HCT116 (cell line): ENCODE measurements around the gene ERC1. TPM values are rescaled to one million over a fixed set of nuclear protein-coding genes. Genes with fewer than 3 reads are reported as not detected.

ENCODE experiments used
- ATAC-seq: fragments of 200-7000 bp; cut with Tn5 transposase; 2 replicates; pipeline ENCODE4 v1.9.1; 2020; ENCODE audit warnings: mild to moderate bottlenecking, moderate library complexity
- BruUV-seq: library from RNA; stranded (reverse); fragments of 400-500 nt; replicated peaks from 2 replicates; lab custom pipeline; 2021; lab: Mats Ljungman, UMichigan
- CTCF ChIA-PET: fragments of 300-600 bp; sonication (Branson Sonifier 250); formaldehyde crosslinking; loops from one replicate; lab custom pipeline; 2021; ENCODE audit warnings: antibody characterized with exemption; lab: Charles Lee
- POLR2A ChIA-PET: fragments of 300-600, 350-600 bp; sonication (Branson Sonifier 250); formaldehyde crosslinking; loops from one replicate; lab custom pipeline; 2021; ENCODE audit warnings: antibody characterized with exemption; lab: Charles Lee
- RAD21 ChIA-PET, 2 experiments: fragments of 300-600 bp; sonication (Branson Sonifier 250); formaldehyde crosslinking; loops; one replicate each; lab custom pipeline; 2023; ENCODE audit warnings: low total read pairs in 2 of 2; ENCODE audit not compliant: uncharacterized antibody in 2 of 2, unreplicated experiment in 2 of 2, low non-redundant PET in 1 of 2; lab: Charles Lee
- DNase-seq: peaks from one replicate; pipeline ENCODE4 v3.0.0-alpha.2; 2010; ENCODE audit warnings: low read depth, low spot score
- H2AFZ ChIP-seq: fragments of 200-600 bp; shearing (Covaris generic), sonication (generic); 2 replicates; pipeline ENCODE4 v1.6.1; 2017; ENCODE audit warnings: low read depth, mixed run types, mixed read lengths, antibody characterized with exemption, low read length; ENCODE audit not compliant: poor library complexity, severe bottlenecking
- H3K27ac ChIP-seq: 2 replicates; pipeline ENCODE4 v1.5.1; 2012; ENCODE audit warnings: low read depth, low read length
- H3K27me3 ChIP-seq: fragments of 200-600 bp; sonication (generic); 2 replicates; pipeline ENCODE4 v1.6.1; 2016; ENCODE audit warnings: mixed run types, low read length, mixed read lengths; ENCODE audit not compliant: insufficient read depth
- H3K36me3 ChIP-seq, 2 experiments: fragments of 200-500 bp in 1 of 2; fragments of 200-600 bp in 1 of 2; sonication (Bioruptor generic) in 1 of 2; sonication (generic) in 1 of 2; 2 replicates each; pipeline versions ENCODE4 v1.5.1 to v1.6.1; 2014 to 2016; ENCODE audit warnings: low read length in 2 of 2, inconsistent platforms in 1 of 2, mixed read lengths in 1 of 2, mixed run types in 1 of 2; ENCODE audit not compliant: insufficient read depth in 2 of 2, control insufficient read depth in 1 of 2
- H3K4me1 ChIP-seq, 2 experiments: fragments of 200-600 bp in 1 of 2; sonication (generic) in 1 of 2; 2 replicates each; pipeline versions ENCODE4 v1.5.1 to v1.6.1; 2012 to 2017; ENCODE audit warnings: low read length in 2 of 2, inconsistent platforms in 1 of 2, mild to moderate bottlenecking in 1 of 2, mixed read lengths in 1 of 2, mixed run types in 1 of 2, moderate library complexity in 1 of 2; ENCODE audit not compliant: insufficient read depth in 2 of 2, control insufficient read depth in 1 of 2
- H3K4me2 ChIP-seq: fragments of 200-600 bp; sonication (generic); 2 replicates; pipeline ENCODE4 v1.6.1; 2017; ENCODE audit warnings: mixed run types, low read length, mixed read lengths
- H3K4me3 ChIP-seq, 2 experiments: fragments of 200-600 bp in 1 of 2; sonication (generic) in 1 of 2; replicated peaks in 1 of 2; 2 replicates each; pipeline ENCODE4 v1.5.1; 2011 to 2016; ENCODE audit warnings: low read length in 2 of 2, control low read depth in 1 of 2, low read depth in 1 of 2, mild to moderate bottlenecking in 1 of 2, mixed read lengths in 1 of 2, mixed run types in 1 of 2
- H3K79me2 ChIP-seq: fragments of 200-600 bp; sonication (generic); 2 replicates; pipeline ENCODE4 v1.6.1; 2017; ENCODE audit warnings: mild to moderate bottlenecking, mixed run types, low read length, moderate library complexity, mixed read lengths; ENCODE audit not compliant: insufficient read depth
- H3K9ac ChIP-seq: fragments of 200-600 bp; sonication (generic); 2 replicates; pipeline ENCODE4 v1.6.1; 2016; ENCODE audit warnings: low read length, mixed read lengths
- H3K9me2 ChIP-seq: fragments of 200-600 bp; sonication (generic), shearing (Covaris generic); 2 replicates; pipeline ENCODE4 v1.6.1; 2017; ENCODE audit warnings: mixed run types, mild to moderate bottlenecking, moderate library complexity; ENCODE audit not compliant: insufficient read depth
- H3K9me3 ChIP-seq, 2 experiments: fragments of 200-500 bp in 1 of 2; fragments of 200-600 bp in 1 of 2; sonication (Bioruptor generic) in 1 of 2; sonication (generic) in 1 of 2; 2 replicates each; pipeline ENCODE4 v1.6.1; 2014 to 2017; ENCODE audit warnings: low read length in 2 of 2, mixed read lengths in 2 of 2, inconsistent platforms in 1 of 2, low read depth in 1 of 2, mild to moderate bottlenecking in 1 of 2, mixed run types in 1 of 2, moderate library complexity in 1 of 2; ENCODE audit not compliant: control insufficient read depth in 1 of 2, insufficient read depth in 1 of 2
- H4K20me1 ChIP-seq: fragments of 200-600 bp; sonication (generic), shearing (Covaris generic); 2 replicates; pipeline ENCODE4 v1.6.1; 2017; ENCODE audit warnings: mixed run types, mild to moderate bottlenecking, moderate library complexity; ENCODE audit not compliant: insufficient read depth
- CBX3 ChIP-seq: IDR thresholded peaks from 2 replicates; pipeline ENCODE4 v1.6.1; 2012; ENCODE audit warnings: low read depth
- CTCF ChIP-seq, 3 experiments: fragments of 200-600 bp in 1 of 3; sonication (generic) in 1 of 3; IDR thresholded peaks in 2 of 3; conservative IDR thresholded peaks in 1 of 3; 2 replicates each; pipeline ENCODE4 v1.5.1; 2012 to 2017; ENCODE audit warnings: low read depth in 2 of 3, low read length in 2 of 3, antibody characterized with exemption in 1 of 3, borderline replicate concordance in 1 of 3, control low read depth in 1 of 3, mild to moderate bottlenecking in 1 of 3, mixed read lengths in 1 of 3, mixed run types in 1 of 3, moderate library complexity in 1 of 3; ENCODE audit not compliant: insufficient read depth in 1 of 3
- ELF1 ChIP-seq: IDR thresholded peaks from 2 replicates; pipeline ENCODE4 v1.6.1; 2012; ENCODE audit warnings: low read depth, borderline replicate concordance
- EZH2phosphoT487 ChIP-seq: fragments of 200-600 bp; IDR thresholded peaks from 2 replicates; pipeline ENCODE4 v1.6.1; 2018; ENCODE audit warnings: antibody characterized with exemption, borderline replicate concordance
- FOSL1 ChIP-seq: IDR thresholded peaks from 2 replicates; pipeline ENCODE4 v1.6.1; 2012; ENCODE audit warnings: low read depth
- JUND ChIP-seq: IDR thresholded peaks from 2 replicates; pipeline ENCODE4 v1.6.1; 2012
- REST ChIP-seq: IDR thresholded peaks from 2 replicates; pipeline ENCODE4 v1.6.1; 2012; ENCODE audit warnings: low read depth
- SRF ChIP-seq: IDR thresholded peaks from 2 replicates; pipeline ENCODE4 v1.6.1; 2012; ENCODE audit warnings: low read depth
- TCF7L2 ChIP-seq: IDR thresholded peaks from 2 replicates; pipeline ENCODE4 v1.7.0; 2011; ENCODE audit warnings: borderline replicate concordance, inconsistent platforms; ENCODE audit not compliant: insufficient read depth, insufficient read length; ENCODE audit errors: extremely low read depth
- YY1 ChIP-seq: IDR thresholded peaks from 2 replicates; pipeline ENCODE4 v1.6.1; 2011; ENCODE audit warnings: low read length, low read depth, moderate library complexity, mild to moderate bottlenecking; ENCODE audit not compliant: insufficient replicate concordance; ENCODE audit errors: extremely low read depth
- ZBTB33 ChIP-seq: IDR thresholded peaks from 2 replicates; pipeline ENCODE4 v1.6.1; 2011; ENCODE audit warnings: mild to moderate bottlenecking, low read length, moderate library complexity; ENCODE audit not compliant: insufficient replicate concordance; ENCODE audit errors: extremely low read depth
- ZFX ChIP-seq: fragments of 450-650 bp; IDR thresholded peaks from 2 replicates; pipeline ENCODE4 v1.6.1; 2017
- intact Hi-C: fragments of 100-400 bp; cut with micrococcal nuclease; formaldehyde crosslinking; loops from 2 replicates; pipeline ENCODE4 v1.10.0; 2022
- total RNA-seq: library from RNA; stranded (reverse); gene quantifications from one replicate; pipeline ENCODE4 v1.2.1, GENCODE V29; 2021; ENCODE audit not compliant: unreplicated experiment

Gene ERC1
- total RNA-seq, 1 experiment from 2014 or later = 41.9 TPM

GRCh38 chr12:1047898-1048660, 57.1 kb downstream of the ERC1 start (continued):
- TF ChIP-seq ZBTB33 (no peak), ELF1 (no peak), ZFX (no peak), TCF7L2 (no peak), EZH2phosphoT487 (no peak), JUND (no peak), FOSL1 (no peak)

- POLR2A ChIA-PET = no interaction called here
Measured at GRCh38 chr12:1050059-1050707, 59.2 kb downstream of the ERC1 start.

More at GRCh38 chr12:1050059-1050707, 59.2 kb downstream of the ERC1 start:
- no peaks in the 10 kb centered on the region for H3K9me3 ChIP-seq
- no peak overlapping the region for H3K27ac ChIP-seq
- ATAC-seq = no peak
- peaks cover 2% of the 10 kb centered on the region in 2 experiments; a peak in 3 of 4 replicates for H3K4me1 ChIP-seq
- H3K4me3 ChIP-seq = no peak overlapping the region
- RAD21 ChIA-PET = no interaction called here
- no peak for TF ChIP-seq ZBTB33
- no peak for TF ChIP-seq CTCF (IDR thresholded peaks at IDR 0.05 in 2 of 3, conservative IDR thresholded peaks at IDR 0.05 in 1 of 3; ENCODE audit: borderline replicate concordance in 1 of 3, insufficient read depth in 1 of 3, low read depth in 2 of 3, low read length in 2 of 3)
- no peak for TF ChIP-seq EZH2phosphoT487
- TF ChIP-seq CBX3 = no peak
- TF ChIP-seq FOSL1 = no peak
- no peak for TF ChIP-seq YY1
- TF ChIP-seq SRF = no peak
- TF ChIP-seq REST = no peak
- TF ChIP-seq JUND = no peak
- CTCF ChIA-PET = no interaction called here
- no peaks in the 10 kb centered on the region for H4K20me1 ChIP-seq
- no peak overlapping the region for H3K4me2 ChIP-seq
- peaks cover 41% of the 10 kb centered on the region for H3K79me2 ChIP-seq
- H3K9ac ChIP-seq = no peak overlapping the region
- no peaks in the 10 kb centered on the region for H3K27me3 ChIP-seq
- H3K36me3 ChIP-seq = no peaks in the 10 kb centered on the region
- DNase-seq = no peak
- no peak overlapping the region for H2AFZ ChIP-seq
- no peaks in the 10 kb centered on the region for H3K9me2 ChIP-seq
- no TSS peak for BruUV-seq
- intact Hi-C loops = no loop called here
